T47D (cell line): Measurements from ENCODE around the gene GLRX.
"Not testable (repeated sequence)": the region's sequence is repeated elsewhere in the genome, so short reads cannot be mapped to it uniquely, and the experiment has no call there.

Source experiments
- DNase-seq, 2 experiments: peaks; one replicate each; pipeline versions ENCODE4 v3.0.0 to v3.0.0-alpha.2; 2011 to 2012; ENCODE audit warnings: low read depth in 1 of 2, low spot score in 1 of 2
- JUND ChIP-seq: IDR thresholded peaks from 2 replicates; pipeline ENCODE4 v1.6.1; 2012; ENCODE audit warnings: low read depth
- in situ Hi-C: cut with HindIII; loops from 2 replicates; pipeline ENCODE4 v1.10.0; 2016; ENCODE audit warnings: low sequenced_read_pairs, low pct_unique_long_range_greater_than_20kb

The GLRX gene

DNA sequence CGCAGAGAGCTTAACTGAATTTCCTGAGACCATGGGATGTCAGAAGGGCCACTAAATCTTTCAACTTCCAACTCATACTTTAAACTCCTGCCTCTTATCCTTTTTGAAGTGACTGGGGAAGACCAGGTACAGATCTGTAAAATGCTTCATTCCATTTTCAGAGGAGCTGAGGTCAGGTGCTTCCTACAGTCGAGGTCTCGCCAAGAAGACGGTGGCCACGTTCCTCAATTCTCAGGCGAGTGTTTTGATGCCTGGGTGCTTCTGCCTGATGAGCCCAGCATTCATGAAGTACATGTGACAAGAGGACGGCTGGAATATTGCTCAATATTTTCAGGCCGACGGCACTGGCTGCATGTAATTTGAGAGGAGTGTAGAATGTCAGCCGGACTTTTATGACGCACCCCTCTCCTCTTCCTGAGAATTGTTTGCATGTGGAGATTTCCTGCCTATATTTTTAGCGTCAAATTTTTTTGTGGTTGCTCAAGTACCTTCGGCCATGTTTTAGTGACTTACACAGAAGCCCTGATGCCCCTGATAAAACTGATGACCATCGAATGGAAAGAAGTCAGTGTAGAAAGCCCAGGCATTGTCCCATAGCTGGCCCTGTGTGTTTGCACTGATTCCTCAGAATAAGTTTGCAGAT, 38.8 kb upstream of the GLRX start:
- in situ Hi-C loops, result no loop called here
- DNase-seq, result peak in 1 of 2 experiments; percentile 85
- no peak for TF ChIP-seq JUND

DNA sequence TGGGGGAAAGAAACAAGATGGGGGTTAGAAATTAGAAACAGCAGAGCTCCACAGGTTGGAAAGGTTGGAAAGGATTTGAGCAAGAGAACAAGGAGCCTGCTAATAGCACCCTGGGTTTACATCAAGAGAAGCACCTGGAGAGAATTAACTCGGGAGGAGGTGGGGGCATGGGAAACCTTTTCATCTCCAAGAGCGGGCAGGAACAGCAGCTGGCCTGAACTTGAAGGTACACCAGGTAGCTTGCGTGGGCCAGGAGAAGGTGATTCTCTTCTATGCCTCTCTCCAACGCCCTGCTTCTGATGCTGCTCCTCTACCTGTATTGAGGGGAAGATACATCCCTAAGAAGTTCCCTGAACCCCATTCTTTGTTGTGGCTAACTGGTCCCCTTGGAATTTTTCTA, 37.1 kb upstream of the GLRX start:
- TF ChIP-seq JUND, result no peak
- in situ Hi-C loops, result no loop called here
- DNase-seq, result no peak

DNA sequence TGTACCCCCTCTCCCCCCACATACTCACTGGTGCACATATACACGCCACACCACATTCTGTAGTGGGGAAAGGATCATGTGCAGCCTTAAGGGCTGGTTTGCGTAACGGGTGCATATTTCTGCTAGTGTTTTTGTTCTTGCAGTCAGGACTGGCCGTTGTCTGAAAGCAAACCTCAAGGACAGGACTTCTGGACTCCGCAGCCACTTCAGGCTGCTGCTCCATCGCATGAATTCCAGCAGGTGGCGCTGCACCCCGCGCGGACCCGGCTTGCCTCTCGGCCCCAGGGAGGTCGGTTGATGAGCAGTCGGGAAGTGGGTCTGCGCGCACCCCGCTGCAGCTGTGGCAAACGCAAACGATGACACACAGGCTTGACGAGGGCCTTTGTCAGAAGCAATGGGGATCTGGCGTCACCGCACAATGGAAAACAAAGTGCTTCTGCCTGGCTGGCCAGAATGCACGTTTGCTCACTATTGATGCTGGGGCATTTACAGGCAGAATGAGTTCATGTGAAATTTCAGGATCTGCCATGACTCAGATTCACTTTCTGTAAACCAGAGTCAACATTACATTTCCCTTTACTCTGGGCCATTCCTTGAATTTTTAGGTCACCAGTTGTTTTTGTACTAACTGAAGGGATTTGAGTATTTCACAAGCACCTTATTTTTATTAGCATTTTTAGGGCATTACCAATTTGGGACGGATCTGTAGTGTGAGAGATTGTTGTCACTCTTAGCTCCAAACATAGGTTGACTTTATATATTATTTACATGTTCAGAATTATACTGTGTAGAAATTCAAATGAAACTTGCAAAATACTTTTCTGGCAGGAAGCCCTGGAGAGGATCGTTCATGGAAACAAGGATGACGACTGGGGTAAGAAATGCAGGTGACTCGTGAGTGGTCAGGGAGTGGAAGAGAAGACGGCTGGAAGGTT, 36.4 kb upstream of the GLRX start:
- in situ Hi-C loops, result no loop called here
- peak; percentile 83 for DNase-seq
- no peak for TF ChIP-seq JUND

DNA sequence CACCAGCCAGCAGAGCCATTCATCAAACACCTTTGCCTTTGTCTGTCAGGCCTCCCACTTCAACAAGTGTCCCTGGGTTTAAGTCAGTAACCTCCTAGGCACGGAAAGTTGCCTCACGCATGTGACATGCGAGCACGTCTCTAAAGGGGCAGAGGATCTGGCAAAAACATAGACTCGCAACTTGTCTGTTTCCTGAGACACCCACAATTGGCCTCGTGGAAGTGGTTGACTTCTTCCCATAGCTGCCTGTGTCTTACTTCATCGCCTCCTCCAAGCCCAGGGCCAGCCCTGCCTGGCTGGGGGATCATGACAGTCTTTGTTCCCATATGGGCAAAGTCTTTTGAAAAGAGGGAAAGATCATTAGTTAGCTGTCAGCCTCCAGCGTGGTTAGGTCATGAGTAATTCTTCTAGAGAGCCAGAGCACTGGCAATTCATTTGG, 35.5 kb upstream of the GLRX start:
- in situ Hi-C loops, result no loop called here
- TF ChIP-seq JUND, result no peak
- no peak for DNase-seq

DNA sequence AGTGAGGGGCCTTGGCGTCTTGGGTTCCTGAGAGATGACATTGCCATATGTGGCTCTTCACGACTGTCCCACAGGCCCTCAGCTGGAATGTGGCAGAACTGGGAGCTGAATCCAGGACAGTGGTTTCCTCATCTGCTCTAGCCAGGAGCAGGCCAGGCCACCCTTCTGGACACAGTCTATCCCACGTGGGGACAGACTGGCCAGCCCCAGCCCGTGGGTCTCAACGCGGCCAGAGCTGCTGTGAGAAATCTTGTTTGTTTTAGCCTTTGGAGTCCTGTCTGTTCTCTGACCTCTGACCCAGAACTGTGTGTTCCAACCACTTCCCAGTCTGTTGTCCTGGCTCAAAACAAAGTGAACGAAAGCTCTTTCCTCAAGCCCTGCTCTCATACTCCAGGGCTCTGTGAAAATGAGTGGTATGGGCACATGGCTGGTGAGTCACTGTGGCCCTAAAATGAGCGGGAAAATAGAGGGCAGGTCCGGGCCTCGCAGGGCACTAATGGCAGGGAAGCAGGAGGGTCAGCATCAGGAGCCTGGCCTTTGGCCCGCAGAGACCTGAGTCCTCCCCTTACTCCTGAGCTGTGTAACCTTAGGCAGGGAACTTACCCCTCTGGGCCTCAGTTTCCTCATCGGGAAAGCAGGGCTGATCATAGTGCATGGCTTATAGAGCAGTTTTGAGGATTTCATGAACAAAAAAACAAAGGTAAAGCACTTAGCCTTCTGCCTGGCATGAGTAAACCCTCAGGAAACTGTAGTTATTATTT, 34.8 kb upstream of the GLRX start:
- in situ Hi-C loops, result no loop called here
- DNase-seq, result peak in 1 of 2 experiments; percentile 36
- no peak for TF ChIP-seq JUND

DNA sequence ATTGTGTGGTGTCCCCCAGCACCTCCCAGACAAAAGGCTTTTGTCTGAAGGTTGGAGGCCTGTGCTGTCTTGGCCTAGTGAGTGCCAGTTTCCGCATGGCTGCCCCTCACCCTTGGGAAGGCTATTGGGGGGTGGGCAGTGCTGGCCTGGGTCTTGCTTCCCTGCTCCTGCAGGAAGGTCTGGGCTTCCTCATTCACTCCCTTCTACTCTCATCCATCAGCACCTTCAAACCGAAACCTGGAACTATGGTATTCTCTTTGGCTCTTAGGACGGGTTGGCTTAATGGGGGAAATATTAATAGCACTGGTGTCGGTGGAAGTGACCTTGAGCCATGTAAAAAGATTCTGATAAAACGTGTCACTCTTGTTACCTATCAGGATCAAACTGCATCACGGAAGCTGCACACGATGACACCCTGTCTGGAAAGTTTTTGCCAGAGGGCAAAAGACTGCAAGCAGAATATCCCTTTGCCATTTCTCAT, 34.0 kb upstream of the GLRX start:
- in situ Hi-C loops, result no loop called here
- no peak for DNase-seq
- no peak for TF ChIP-seq JUND

DNA sequence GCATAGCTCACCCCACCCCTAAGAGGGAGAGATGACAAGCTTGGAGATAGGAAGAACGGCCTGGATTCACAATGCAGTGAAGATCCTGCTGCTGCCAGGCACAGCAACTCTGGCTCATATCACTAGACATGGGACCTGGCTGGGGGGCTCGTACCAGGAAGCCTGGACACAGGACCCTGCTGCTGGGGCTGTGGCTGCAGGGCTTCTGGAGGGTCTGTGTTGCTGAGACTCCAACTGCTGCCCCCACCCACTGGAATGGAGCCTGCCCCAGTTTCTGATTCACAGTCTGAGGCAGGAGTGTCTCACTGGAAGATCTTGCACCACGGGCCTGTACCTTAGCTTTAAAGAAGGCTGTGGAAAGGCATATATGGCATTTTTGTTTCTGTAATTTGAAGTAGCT, 31.0 kb upstream of the GLRX start:
- DNase-seq, result no peak
- in situ Hi-C loops, result no loop called here
- TF ChIP-seq JUND, result no peak

DNA sequence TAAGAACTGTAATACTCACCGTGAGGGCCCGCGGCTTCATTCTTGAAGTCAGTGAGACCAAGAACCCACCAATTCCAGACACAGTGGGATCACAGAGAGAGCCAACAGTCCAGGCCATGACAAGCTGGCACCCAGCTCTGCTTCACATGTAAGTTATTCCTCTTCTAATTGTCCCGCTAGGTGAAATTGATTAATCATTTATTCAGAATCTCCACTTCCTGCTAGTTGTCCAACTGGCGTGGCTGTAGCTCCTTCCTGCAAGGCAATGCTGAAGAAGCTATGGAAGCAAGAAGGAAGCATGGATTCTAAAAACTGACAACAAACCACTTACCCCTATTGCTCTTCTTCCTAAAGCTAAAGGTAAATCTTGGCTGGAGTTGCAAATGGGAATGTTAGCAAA, 30.0 kb upstream of the GLRX start:
- in situ Hi-C loops, result no loop called here
- no peak for TF ChIP-seq JUND
- no peak for DNase-seq

DNA sequence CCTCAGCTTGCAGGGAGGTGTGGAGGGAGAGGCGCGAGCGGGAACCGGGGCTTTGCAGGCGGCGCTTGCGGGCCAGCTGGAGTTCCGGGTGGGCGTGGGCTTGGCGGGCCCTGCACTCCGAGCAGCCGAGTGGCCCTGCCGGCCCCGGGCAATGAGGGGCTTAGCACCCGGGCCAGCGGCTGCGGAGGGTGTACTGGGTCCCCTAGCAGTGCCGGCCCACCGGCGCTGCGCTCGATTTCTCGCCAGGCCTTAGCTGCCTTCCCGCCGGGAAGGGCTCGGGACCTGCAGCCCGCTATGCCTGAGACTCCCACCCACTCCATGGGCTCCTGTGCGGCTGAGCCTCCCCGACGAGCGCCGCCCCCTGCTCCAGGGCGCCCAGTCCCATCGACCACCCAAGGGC, 28.6 kb upstream of the GLRX start:
- DNase-seq, in situ Hi-C loops: not testable (repeated sequence)

DNA sequence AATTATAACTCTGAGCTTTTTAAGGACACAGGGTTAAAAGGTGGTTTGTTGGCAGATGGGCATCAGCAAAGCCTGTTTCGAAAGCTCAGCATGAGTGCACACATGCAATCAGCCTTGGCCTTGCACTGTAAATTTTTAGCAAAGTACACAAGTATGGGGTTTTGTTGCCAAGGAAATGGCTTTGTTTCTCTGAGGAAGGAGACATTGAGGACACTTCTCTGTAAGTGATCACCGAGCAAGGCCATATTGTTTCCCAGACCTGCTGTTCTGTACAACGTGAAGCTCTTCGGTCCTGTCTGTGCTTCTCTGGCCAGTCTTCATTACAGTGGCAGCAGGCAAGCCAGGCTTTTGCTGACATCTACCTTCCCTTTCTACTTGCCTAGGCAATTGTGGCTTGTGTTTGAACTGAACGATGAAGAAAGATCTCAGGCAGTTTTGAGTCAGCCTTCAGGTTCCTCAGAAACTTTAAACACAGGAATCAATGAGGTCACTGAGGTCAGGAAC, 27.9 kb upstream of the GLRX start:
- in situ Hi-C loops, result no loop called here
- no peak for TF ChIP-seq JUND
- no peak for DNase-seq

DNA sequence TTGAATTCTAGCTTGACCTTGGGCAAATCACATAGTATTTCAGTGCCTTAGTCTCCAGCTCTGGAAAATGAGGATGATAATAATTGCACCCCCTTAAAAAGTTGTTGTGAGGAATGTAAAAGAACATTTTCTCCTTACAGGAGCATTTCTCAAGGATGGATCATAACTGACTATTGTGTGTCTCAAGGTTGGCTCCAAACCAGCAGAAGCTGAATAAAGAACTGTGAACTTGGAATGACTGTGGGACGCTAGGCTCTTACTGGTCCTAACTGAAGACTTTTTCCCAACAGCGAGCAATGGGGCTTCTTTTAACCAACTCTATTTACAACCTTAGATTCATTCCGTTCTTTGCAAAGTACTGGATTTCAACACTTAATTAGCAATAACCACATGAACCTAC, 26.2 kb upstream of the GLRX start:
- TF ChIP-seq JUND, result no peak
- in situ Hi-C loops, result no loop called here
- DNase-seq, result no peak

DNA sequence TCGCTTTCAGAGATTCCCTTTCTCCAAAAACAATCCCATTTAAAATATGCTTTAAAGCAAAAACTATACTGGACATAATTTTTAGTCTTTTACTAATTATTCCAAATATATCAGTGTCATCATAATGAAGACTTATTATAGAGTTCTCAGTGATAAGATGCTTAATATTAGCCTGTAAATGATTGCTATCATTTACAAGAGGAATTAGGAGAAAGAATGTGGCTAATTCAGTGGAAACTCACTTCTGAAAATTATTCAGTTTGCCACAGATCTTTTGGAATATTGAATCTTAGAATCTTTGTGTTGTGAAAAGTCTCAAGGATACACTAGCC, 24.7 kb upstream of the GLRX start:
- TF ChIP-seq JUND, result no peak
- in situ Hi-C loops, result no loop called here
- DNase-seq, result no peak
